22Rv1 (cell line): Measurements from ENCODE around the gene NDRG2.

Experiments used
- H3K27ac ChIP-seq: fragments of 450-650 bp; 2 replicates; pipeline ENCODE4 v1.5.1; 2017
- ZFX ChIP-seq: fragments of 450-650 bp; IDR thresholded peaks from 2 replicates; pipeline ENCODE4 v1.6.1; 2017; ENCODE audit warnings: antibody characterized with exemption, borderline replicate concordance
- TF ChIP-seq, protein P1 (sequence below): fragments of 450-650 bp; IDR thresholded peaks from 2 replicates; pipeline ENCODE4 v1.5.1; 2017; ENCODE audit warnings: mild to moderate bottlenecking

The NDRG2 gene

DNA sequence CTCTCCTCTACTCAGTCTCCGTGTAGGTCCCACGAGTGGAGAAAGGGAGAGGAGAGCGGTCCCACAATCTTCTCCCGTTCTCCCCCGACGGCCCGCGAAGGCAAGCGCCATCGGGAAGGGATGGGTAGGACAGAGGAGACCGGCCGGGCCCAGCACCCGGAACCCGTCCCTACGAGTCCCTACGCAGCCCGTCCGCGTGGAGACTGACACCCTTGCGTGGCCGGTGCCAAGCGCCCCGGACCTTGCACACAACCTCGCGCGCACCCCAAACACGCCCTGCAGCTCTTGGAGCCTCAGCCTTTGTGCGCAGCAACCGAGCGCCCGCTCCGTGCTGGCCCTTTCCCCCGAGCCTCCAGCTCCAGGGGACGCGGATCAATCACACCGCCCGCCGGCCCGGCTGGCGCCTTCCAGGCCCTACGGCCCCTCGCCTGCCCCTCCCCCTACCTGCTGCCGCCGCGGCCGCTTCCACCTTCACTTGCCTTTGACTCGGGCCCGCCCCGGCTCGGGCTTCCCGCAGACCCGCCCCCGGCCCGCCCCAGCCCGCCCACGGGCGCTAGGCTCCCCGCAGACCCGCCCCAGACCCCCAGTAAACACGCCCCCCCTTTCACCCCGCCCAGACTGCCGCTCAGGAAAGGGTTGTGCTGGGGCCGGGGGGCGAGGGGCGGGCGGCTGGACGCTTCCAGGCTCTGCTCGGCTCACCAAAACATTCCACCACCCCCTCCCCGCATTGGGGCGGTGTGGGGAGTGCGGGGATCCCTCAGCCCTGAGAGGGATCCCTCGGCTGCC, at the start of gene NDRG2:
NDRG2 (minus strand) TSS at position 477 of the 786 bp plus-strand sequence. CDS start 1,746 bp downstream, outside the sequence.
- H3K27ac ChIP-seq: 0 out of 2 replicates have a peak within 1 kb of the TSS, but pooled peaks have one; percentile 34
- no peak for TF ChIP-seq ZFX

DNA sequence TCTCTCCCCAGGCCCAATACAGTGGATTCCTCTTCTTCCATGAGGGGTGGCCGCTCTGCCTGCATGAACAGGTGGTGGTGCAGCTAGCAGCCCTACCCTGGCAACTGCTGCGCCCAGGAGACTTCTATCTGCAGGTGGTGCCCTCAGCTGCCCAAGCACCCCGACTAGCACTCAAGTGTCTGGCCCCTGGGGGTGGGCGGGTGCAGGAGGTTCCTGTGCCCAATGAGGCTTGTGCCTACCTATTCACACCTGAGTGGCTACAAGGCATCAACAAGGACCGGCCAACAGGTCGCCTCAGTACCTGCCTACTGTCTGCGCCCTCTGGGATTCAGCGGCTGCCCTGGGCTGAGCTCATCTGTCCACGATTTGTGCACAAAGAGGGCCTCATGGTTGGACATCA, 49.1 kb upstream of the NDRG2 start:
- TF ChIP-seq ZFX: no peak
- TF ChIP-seq, protein P1, sequence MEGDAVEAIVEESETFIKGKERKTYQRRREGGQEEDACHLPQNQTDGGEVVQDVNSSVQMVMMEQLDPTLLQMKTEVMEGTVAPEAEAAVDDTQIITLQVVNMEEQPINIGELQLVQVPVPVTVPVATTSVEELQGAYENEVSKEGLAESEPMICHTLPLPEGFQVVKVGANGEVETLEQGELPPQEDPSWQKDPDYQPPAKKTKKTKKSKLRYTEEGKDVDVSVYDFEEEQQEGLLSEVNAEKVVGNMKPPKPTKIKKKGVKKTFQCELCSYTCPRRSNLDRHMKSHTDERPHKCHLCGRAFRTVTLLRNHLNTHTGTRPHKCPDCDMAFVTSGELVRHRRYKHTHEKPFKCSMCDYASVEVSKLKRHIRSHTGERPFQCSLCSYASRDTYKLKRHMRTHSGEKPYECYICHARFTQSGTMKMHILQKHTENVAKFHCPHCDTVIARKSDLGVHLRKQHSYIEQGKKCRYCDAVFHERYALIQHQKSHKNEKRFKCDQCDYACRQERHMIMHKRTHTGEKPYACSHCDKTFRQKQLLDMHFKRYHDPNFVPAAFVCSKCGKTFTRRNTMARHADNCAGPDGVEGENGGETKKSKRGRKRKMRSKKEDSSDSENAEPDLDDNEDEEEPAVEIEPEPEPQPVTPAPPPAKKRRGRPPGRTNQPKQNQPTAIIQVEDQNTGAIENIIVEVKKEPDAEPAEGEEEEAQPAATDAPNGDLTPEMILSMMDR: no peak
- no peak overlapping the region for H3K27ac ChIP-seq

DNA sequence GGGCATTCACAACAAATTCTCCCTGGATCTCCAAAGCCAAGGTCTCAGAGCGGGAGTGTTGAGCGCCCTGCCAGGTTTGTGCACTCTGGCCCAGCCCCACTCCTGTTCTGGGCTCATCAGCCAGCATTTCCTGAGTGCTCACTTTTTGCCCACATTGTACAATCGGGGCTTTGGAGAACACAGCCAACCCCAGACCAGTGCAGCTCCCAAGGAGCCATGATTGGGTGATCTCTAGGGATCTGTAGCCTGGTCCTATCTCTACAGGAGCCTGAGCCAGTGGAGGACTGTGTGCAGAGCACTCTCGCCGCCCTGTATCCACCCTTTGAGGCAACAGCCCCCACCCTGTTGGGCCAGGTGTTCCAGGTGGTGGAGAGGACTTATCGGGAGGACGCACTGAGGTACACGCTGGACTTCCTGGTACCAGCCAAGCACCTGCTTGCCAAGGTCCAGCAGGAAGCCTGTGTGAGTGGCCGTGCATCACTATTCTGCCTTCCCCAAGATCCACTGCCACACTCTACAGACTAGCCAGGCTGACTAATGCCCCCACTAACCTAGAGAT, 48.0 kb upstream of the NDRG2 start:
- no peak for TF ChIP-seq ZFX
- TF ChIP-seq, protein P1: no peak
- H3K27ac ChIP-seq: no peak overlapping the region

DNA sequence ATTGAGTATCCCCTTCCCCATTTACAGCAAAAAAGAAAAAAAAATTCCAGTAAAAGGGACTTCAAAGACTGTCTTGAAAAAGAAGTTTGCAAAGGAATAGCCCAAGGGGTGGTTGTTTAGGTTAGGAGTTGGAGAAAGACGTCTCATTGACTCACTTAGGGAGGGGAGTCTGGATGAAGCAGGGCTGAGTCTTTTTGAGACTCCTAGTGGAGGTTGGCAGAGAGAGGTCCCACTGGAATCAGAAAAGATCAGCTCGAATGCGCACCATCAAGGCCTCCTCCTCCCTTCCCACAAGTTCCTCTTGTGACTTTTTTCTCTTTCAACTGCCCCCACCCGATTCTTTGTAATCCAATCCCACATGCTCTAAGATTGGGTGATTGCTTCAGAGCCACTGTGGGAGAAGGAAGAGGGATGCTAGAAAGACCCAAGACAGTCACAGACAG, 47.2 kb upstream of the NDRG2 start:
- no peak for TF ChIP-seq ZFX
- TF ChIP-seq, protein P1: no peak
- no peak overlapping the region for H3K27ac ChIP-seq

DNA sequence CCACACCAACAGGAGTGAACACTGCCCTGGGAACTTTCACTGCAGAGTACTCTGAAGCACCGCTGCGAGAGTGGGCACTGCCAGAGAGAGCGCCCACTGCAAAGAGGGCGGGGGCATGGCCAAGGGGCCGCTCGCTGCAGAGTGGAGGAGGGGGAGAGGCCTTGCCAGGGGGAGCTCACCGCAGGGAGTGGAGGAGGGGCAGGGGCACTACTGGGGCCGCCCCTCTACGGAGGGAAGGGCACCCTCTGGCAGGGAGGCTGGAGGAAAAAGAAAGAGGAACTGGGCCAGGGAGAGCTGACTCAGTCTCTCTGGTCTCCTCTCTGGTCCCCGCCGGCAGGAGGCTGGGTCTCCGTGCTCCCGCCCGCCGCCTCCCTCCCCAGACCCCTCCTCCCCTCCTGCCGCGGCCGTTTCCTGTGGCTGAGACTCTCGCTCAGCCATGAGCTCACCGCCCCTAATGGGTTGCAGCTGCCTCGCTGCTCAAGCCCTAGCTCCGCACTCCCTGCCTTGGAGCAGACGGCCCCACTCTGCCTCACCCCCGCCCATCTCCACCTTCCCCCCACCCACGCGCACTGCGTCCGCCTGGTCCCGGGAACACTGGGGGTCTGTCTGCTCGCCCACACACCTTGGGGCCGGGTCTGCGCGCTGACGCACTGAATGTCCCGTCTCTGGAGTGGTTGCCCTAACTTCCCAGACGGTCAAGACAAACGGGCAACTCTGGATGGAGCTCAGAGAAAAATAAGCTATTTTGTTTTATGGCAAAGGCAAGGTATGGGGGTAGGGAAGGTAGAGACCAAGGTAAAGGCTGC, 46.6 kb upstream of the NDRG2 start:
- H3K27ac ChIP-seq: no peak overlapping the region
- TF ChIP-seq ZFX: no peak
- TF ChIP-seq, protein P1: no peak

DNA sequence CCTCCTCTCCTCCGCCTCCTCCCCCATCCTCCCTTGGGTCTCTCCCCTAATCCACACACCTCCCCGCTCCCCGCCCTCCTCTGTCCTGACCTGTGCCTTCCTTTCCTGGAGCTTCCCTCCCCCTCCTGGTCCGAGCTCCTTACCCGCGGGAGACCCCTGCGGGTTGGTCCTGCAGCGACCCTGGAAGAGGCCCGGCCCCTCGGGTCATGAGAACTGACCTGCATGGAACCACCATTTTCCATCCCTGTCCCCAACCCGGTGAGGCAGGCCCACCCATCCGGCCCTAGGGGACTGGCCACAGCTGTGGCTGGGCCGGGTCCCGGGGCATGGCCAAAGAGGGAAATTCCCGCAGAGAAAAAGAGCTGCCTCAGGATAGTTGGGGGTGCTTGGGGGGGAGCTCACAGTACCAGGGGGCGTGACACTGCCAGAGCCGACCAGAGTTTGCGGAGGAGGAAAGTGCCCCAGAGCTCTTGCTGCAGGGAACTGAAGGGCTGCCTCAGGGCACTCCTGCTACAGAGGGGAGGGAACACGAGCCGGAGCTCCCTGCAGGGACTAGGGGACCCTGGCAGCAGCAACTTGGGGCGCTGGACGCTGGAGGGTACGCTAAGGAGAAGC, 45.9 kb upstream of the NDRG2 start:
- H3K27ac ChIP-seq: no peak overlapping the region
- TF ChIP-seq, protein P1: no peak
- no peak for TF ChIP-seq ZFX

DNA sequence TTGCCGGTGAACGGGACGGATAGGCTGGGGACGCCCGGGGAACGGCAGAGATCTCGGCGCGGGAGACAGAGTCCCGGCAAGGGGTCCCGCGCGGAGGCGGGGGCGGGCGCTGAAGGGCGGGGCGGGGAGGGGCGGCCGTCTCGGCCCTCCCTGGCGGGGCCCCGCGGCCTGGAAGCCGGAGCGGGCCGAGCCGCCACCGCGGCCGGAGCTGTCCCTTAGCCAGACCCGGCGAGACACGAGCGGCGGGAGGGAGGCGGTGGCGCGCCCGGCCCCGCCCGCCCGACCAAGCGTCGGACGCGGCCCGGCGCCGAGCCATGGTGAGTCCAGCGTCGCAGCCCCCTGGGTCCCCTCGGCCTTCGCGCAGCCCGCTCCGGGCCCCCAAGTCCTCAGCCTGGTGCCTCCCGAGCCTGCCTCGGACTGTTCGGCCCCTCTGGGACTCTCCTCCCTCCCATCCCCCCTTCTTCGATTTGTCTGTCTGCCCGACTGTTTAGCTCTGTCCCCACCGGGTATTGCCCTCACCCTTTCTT, 45.3 kb upstream of the NDRG2 start, which contains the start of gene ARHGEF40:
ARHGEF40 (plus strand) TSS at position 222 of the 527 bp plus-strand sequence; CDS start at position 315, 93 bp downstream.
- H3K27ac ChIP-seq: no peak within 1 kb of the TSS
- TF ChIP-seq ZFX: no peak
- TF ChIP-seq, protein P1: no peak
